ENCODE data around the gene GPHN.
"Not testable (repeated sequence)": the region's sequence is repeated elsewhere in the genome, so short reads cannot be mapped to it uniquely, and the experiment has no call there.

GRCh38 chr14:66502836-66503235 is 5.1 kb upstream of the GPHN start:
- TF ChIP-seq POLR2AphosphoS5 (IDR thresholded peaks at IDR 0.05; ENCODE audit: borderline replicate concordance, low read depth, low read length); EZH2 (IDR thresholded peaks at IDR 0.05); FOXP2 (optimal IDR thresholded peaks at IDR 0.05; ENCODE audit: control extremely low read depth, extremely low read length, insufficient read depth): not testable (repeated sequence)
